ENCODE measurements around the gene P4HA1.

Gene P4HA1

GRCh38 chr10:72976886-72977285 is 119.8 kb downstream of the P4HA1 start:
- DNase-seq, result no peak

All from eye (tissue), 1 donor.